Head of caudate nucleus (tissue), 42 donors: ENCODE measurements around the gene UBE2G2.

Experiments used
- DNase-seq, 42 donors: peaks; one replicate each; pipeline versions ENCODE4 v3.0.0 to v3.0.0-alpha.2; 2020 to 2021; ENCODE audit warnings: mixed read lengths in 7 of 42
- intact Hi-C: fragments of 100-400 bp; cut with DNase I; formaldehyde crosslinking; loops from one replicate; pipeline ENCODE4 v1.15.0; 2022

Gene UBE2G2

GRCh38 chr21:44801468-44802395, at the start of gene UBE2G2:
UBE2G2 (minus strand) TSS chr21:44801820; CDS start chr21:44801748, 72 bp downstream.
- intact Hi-C loops, result loop anchor here (2.0 to 10.0 kb wide), 4 partner anchors 15 to 457 kb away; partner anchors contain the start of gene PTTG1IP

GRCh38 chr21:44850905-44851657, 49.5 kb upstream of the UBE2G2 start:
- DNase-seq, result peak in 2 of 42 donors; percentile 21 to 27
- intact Hi-C loops, result no loop called here

More at GRCh38 chr21:44801468-44802395, at the start of gene UBE2G2:
- DNase-seq, result peak; percentile 39 to 93 (median 84)

GRCh38 chr21:44850208-44850800, 48.7 kb upstream of the UBE2G2 start:
- peak in 3 of 42 donors; percentile 3 to 30 (median 30) for DNase-seq
- intact Hi-C loops, result no loop called here

GRCh38 chr21:44849616-44850130, 48.1 kb upstream of the UBE2G2 start:
- peak in 3 of 42 donors; percentile 3 to 26 (median 14) for DNase-seq
- intact Hi-C loops, result no loop called here

- intact Hi-C loops, result no loop called here
- peak in 4 of 42 donors; percentile 3 to 25 (median 21) for DNase-seq
Observed at GRCh38 chr21:44848821-44849521, 47.4 kb upstream of the UBE2G2 start.

GRCh38 chr21:44847261-44848056, 45.8 kb upstream of the UBE2G2 start:
- intact Hi-C loops, result no loop called here
- peak in 3 of 42 donors; percentile 4 to 19 (median 19) for DNase-seq

- intact Hi-C loops, result no loop called here
- DNase-seq, result peak; percentile 16 to 80 (median 54)
Observed at GRCh38 chr21:44846485-44847260, 45.1 kb upstream of the UBE2G2 start.

GRCh38 chr21:44846224-44846484, 44.5 kb upstream of the UBE2G2 start:
- intact Hi-C loops, result no loop called here
- no peak for DNase-seq

- intact Hi-C loops, result no loop called here
Observed at GRCh38 chr21:44845418-44846223, 44.0 kb upstream of the UBE2G2 start.

GRCh38 chr21:44844256-44844655, 42.6 kb upstream of the UBE2G2 start:
- intact Hi-C loops, result no loop called here
- no peak for DNase-seq

More at GRCh38 chr21:44845418-44846223, 44.0 kb upstream of the UBE2G2 start:
- peak in 37 of 42 donors; percentile 24 to 72 (median 45) for DNase-seq

GRCh38 chr21:44842721-44843445, 41.3 kb upstream of the UBE2G2 start:
- peak in 1 of 42 donors; percentile 19 for DNase-seq
- intact Hi-C loops, result no loop called here

GRCh38 chr21:44842087-44842486, 40.5 kb upstream of the UBE2G2 start:
- intact Hi-C loops, result no loop called here
- peak in 1 of 42 donors; percentile 29 for DNase-seq

GRCh38 chr21:44840771-44841170, 39.2 kb upstream of the UBE2G2 start:
- DNase-seq, result peak in 1 of 42 donors; percentile 28

GRCh38 chr21:44838951-44839350, 37.3 kb upstream of the UBE2G2 start:
- intact Hi-C loops, result no loop called here
- DNase-seq, result no peak

More at GRCh38 chr21:44840771-44841170, 39.2 kb upstream of the UBE2G2 start:
- intact Hi-C loops, result no loop called here

GRCh38 chr21:44838039-44838895, 36.6 kb upstream of the UBE2G2 start:
- no peak for DNase-seq
- intact Hi-C loops, result no loop called here
